Measurements from ENCODE around the gene MANF.

The MANF gene

DNA sequence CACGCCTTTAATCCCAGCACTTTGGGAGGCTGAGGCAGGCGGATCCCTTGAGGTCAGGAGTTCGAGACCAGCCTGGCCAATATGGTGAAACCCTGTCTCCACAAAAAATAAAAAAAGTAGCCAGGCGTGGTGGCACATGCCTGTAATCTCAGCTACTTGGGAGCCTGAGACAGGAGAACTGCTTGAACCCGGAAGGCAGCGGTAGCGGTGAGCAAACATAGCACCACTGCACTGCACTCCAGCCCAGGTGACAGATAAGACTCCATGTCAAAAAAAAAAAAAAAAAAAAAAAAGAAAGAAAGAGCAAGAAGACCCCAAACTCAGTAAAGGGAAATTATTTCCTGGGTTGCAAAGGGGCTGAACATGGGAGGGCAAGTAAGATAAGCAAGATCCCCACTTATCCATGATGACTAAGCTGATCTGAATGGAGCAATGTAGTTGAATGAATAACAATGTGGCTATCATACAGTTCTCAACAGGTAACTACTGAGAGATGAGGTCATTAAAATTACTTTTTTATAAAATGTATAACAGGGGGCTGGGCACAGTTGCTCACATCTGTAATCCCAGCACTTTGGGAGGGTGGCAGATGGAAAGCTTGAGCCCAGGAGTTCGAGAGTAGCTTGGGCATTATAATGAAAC is 52.0 kb downstream of the MANF start:
- DNase-seq = no peak
